Upper lobe of right lung (tissue), 1 donor: ENCODE data around the gene GABRR3. TPM values are rescaled to one million over a fixed set of nuclear protein-coding genes. Genes with fewer than 3 reads are reported as not detected.

Experiments
- ATAC-seq: fragments of 200-7000 bp; cut with Tn5 transposase; one replicate; pipeline ENCODE4 v1.9.1; 2020; ENCODE audit warnings: mild to moderate bottlenecking, moderate library complexity
- DNase-seq: peaks from one replicate; pipeline ENCODE4 v3.0.0-alpha.2; 2020
- H3K27ac ChIP-seq: fragments of 200-600 bp; one replicate; pipeline ENCODE4 v1.8.0; 2022
- H3K27me3 ChIP-seq: fragments of 200-600 bp; one replicate; pipeline ENCODE4 v1.8.0; 2022; ENCODE audit warnings: mild to moderate bottlenecking
- H3K36me3 ChIP-seq: fragments of 200-600 bp; one replicate; pipeline ENCODE4 v1.8.0; 2022
- H3K4me1 ChIP-seq: fragments of 200-600 bp; one replicate; pipeline ENCODE4 v1.8.0; 2022
- H3K4me3 ChIP-seq: fragments of 200-600 bp; one replicate; pipeline ENCODE4 v1.8.0; 2022; ENCODE audit warnings: mild to moderate bottlenecking
- H3K9me3 ChIP-seq: fragments of 200-600 bp; one replicate; pipeline ENCODE4 v1.8.0; 2022
- intact Hi-C: fragments of 100-400 bp; cut with DNase I; formaldehyde crosslinking; loops from one replicate; pipeline ENCODE4 v1.11.0; 2022
- total RNA-seq: library from RNA; stranded (reverse); fragmentation: NEBNext Ultra II Directional; extraction: Animal tissue kit (Norgen Biotek cat#: 25700); gene quantifications from one replicate; pipeline ENCODE4 v1.2.1, GENCODE V29; 2021
- TF ChIP-seq, protein P1 (sequence below): fragments of 200-600 bp; IDR thresholded peaks from one replicate; pipeline ENCODE4 v1.8.0; 2022; ENCODE audit warnings: antibody characterized with exemption
- donor health status: DM: no; HTN: yes; CAD: no; lungs with severe emphysema.

Gene GABRR3
- total RNA-seq, 1 donor from 2014 or later, result not detected

DNA sequence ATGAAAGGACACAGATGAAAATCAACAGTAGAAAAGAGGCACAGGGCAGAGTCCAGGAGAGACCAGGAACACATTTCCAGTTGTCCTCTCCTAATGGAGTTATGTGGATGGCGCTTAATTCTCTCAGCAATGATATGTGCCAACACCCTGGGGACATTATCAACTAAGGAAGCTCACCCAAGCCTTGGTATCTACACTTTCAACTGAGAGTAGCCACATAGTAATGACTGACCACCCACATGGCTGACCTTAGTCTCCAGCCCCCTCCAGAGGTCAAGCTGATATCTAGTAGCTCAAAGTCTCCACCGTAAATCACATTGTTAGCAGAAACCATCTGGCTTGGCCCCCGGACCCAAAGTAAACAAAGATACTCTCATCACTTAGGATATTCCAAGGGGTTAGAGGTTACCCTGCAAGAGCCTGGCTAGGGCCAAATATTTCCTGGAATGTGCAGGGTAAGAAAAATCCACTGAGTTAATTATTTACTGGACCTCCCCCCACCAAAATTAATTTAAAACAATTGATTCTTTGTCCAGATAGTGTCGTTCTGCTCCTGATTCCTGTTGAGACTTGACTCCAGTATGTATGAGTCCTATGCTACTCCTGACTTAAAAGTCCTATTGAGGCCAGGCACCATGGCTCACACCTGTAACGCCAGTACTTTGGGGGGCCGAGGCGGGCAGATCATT, 24.8 kb downstream of the GABRR3 start:
- ATAC-seq (no peak), DNase-seq (no peak)
- Histone ChIP-seq H3K9me3 (no peaks in the 10 kb centered on the region), H3K4me1 (peaks cover 8% of the 10 kb centered on the region), H3K27ac (no peak overlapping the region), H3K36me3 (no peaks in the 10 kb centered on the region), H3K27me3 (no peaks in the 10 kb centered on the region), H3K4me3 (no peak overlapping the region)
- TF ChIP-seq, protein P1, sequence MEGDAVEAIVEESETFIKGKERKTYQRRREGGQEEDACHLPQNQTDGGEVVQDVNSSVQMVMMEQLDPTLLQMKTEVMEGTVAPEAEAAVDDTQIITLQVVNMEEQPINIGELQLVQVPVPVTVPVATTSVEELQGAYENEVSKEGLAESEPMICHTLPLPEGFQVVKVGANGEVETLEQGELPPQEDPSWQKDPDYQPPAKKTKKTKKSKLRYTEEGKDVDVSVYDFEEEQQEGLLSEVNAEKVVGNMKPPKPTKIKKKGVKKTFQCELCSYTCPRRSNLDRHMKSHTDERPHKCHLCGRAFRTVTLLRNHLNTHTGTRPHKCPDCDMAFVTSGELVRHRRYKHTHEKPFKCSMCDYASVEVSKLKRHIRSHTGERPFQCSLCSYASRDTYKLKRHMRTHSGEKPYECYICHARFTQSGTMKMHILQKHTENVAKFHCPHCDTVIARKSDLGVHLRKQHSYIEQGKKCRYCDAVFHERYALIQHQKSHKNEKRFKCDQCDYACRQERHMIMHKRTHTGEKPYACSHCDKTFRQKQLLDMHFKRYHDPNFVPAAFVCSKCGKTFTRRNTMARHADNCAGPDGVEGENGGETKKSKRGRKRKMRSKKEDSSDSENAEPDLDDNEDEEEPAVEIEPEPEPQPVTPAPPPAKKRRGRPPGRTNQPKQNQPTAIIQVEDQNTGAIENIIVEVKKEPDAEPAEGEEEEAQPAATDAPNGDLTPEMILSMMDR, result no peak
- intact Hi-C loops, result no loop called here

DNA sequence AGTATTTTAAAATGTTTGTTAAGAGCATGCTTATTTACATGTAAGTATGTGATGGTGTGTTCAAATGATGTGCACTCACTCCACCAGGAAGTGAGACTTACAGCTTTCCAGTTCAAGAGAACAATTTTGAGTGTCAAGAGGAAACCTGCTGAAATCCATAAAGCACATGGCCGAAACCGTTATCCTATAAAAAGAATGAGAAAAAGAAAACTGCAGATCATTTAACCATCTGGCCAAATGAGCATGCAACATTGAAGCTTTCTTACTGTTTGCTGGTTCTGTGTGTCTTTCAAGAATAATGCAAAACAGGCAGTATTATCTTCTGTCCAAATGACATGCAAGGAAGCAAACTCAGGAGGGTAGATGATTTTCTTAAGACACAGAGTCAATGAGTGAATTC, 26.3 kb downstream of the GABRR3 start:
- DNase-seq (no peak), ATAC-seq (no peak)
- TF ChIP-seq, protein P1, result no peak
- Histone ChIP-seq H3K27me3 (no peaks in the 10 kb centered on the region), H3K4me1 (peaks cover 5% of the 10 kb centered on the region), H3K27ac (no peak overlapping the region), H3K36me3 (no peaks in the 10 kb centered on the region), H3K9me3 (no peaks in the 10 kb centered on the region), H3K4me3 (no peak overlapping the region)
- intact Hi-C loops, result no loop called here

DNA sequence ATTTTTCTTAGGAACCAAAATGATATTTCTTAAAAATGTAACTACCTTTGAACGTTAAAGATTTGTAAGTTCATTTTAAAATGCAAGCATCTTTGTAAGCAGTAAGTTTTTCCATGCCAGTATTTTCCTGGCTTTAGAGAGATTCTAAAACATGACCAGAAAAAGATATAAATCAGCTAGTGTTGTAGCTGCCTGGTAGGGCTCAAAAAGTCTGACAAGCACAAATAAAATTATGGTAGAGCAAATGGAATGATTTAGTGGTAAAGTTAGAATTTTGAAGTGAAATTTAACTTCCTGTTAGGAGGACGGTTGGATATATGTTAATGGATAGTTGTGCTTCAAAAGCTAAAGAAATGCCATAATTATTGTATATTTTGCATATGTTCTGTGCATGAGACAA, 29.7 kb downstream of the GABRR3 start:
- DNase-seq, result no peak
- Histone ChIP-seq H3K27me3 (no peaks in the 10 kb centered on the region), H3K27ac (no peak overlapping the region), H3K36me3 (no peaks in the 10 kb centered on the region), H3K9me3 (no peaks in the 10 kb centered on the region), H3K4me3 (no peak overlapping the region), H3K4me1 (no peaks in the 10 kb centered on the region)
- TF ChIP-seq, protein P1, result no peak
- no peak for ATAC-seq
- intact Hi-C loops, result no loop called here

DNA sequence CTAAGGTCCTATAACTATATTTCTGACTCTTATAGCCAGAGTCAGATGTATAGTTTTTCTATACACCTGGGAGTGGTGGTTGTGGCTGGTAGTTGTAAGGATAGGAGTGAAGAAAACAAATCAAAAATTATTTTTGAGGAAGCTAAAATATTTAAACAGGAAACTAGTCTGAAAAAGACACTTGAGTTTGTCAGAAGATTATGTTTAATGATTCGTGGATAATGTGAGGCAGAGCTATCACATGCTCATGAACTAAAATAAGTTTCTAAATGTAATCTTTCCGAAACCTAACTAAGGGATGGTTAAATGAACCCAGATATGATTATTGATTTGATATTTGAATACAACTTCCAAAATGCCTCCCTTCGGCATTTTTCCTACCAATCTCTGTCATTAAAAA, 30.4 kb downstream of the GABRR3 start:
- ATAC-seq (no peak), DNase-seq (no peak)
- H3K27me3 ChIP-seq, result no peaks in the 10 kb centered on the region
- no peaks in the 10 kb centered on the region for H3K36me3 ChIP-seq
- no peak overlapping the region for H3K27ac ChIP-seq
- no peaks in the 10 kb centered on the region for H3K4me1 ChIP-seq
- H3K9me3 ChIP-seq, result no peaks in the 10 kb centered on the region
- no peak overlapping the region for H3K4me3 ChIP-seq
- TF ChIP-seq, protein P1, result no peak
- intact Hi-C loops, result no loop called here

DNA sequence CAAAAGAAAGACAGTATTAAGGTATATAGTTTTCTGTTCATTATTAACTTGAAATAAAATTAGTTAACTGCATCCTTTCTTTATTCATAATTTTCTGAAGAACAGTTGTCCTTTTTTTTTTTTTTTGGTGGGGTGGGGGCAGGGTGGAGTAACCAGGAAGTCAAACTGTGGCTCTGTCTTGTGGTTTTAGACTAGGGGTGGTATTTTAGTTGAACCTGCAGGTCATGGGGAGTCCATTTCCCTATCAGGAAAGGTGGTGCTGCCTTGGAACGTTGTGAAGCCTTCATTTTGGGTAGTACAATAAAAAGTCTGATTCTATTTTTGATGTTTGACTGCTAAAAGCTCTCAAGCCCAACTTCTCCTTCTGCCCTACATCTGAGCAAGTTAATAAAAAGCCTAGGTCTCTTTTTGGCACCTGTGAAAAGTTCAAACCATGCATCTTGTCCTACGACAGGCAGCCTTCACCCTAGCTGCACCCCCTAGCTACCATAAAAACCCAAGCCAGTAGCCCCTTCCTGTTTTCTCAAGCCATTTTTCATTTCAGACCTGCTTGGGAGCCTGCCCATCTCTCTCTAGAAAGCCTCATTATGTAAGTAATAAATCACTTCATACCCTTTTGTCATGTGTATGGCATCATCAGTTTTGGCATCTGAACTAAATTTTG, 31.7 kb downstream of the GABRR3 start:
- intact Hi-C loops, result no loop called here
- no peaks in the 10 kb centered on the region for H3K4me1 ChIP-seq
- no peak overlapping the region for H3K4me3 ChIP-seq
- H3K36me3 ChIP-seq, result no peaks in the 10 kb centered on the region
- no peaks in the 10 kb centered on the region for H3K27me3 ChIP-seq
- DNase-seq, result no peak
- no peak for ATAC-seq
- TF ChIP-seq, protein P1, result no peak
- no peaks in the 10 kb centered on the region for H3K9me3 ChIP-seq
- H3K27ac ChIP-seq, result no peak overlapping the region
